Esophagus muscularis mucosa (tissue), 4 donors: ENCODE data around the gene NKAIN4.

ENCODE experiments used
- CTCF ChIP-seq, 3 experiments: fragments of 200-600 bp in 2 of 3; fragments of 450-650 bp in 1 of 3; sonication (generic) in 2 of 3; IDR thresholded peaks; one replicate each; pipeline ENCODE4 v1.5.1; 2017 to 2019; ENCODE audit warnings: antibody characterized with exemption in 3 of 3, mild to moderate bottlenecking in 2 of 3, moderate library complexity in 1 of 3
- EP300 ChIP-seq: sonication (generic); formaldehyde crosslinking; IDR thresholded peaks from one replicate; pipeline ENCODE4 v1.6.1; 2017; ENCODE audit warnings: antibody characterized with exemption
- POLR2A ChIP-seq: fragments of 450-650 bp; IDR thresholded peaks from one replicate; pipeline ENCODE4 v1.6.1; 2017; ENCODE audit warnings: antibody characterized with exemption, moderate library complexity, mild to moderate bottlenecking, low read depth
- POLR2AphosphoS5 ChIP-seq, 2 donors: sonication (generic); formaldehyde crosslinking; IDR thresholded peaks; one replicate each; pipeline ENCODE4 v1.6.1; 2017; ENCODE audit warnings: antibody characterized with exemption in 2 of 2

GRCh38 chr20:63277466-63278272, 23.4 kb upstream of the NKAIN4 start:
- TF ChIP-seq EP300 (no peak), CTCF (IDR thresholded peaks at IDR 0.05) (no peak), POLR2AphosphoS5 (IDR thresholded peaks at IDR 0.05) (no peak), POLR2A (no peak)
